HepG2 (cell line): ENCODE data around the gene GNG7. TPM values are rescaled to one million over a fixed set of nuclear protein-coding genes. Genes with fewer than 3 reads are reported as not detected.

Experiments
- GMEB2 ChIP-seq: IDR thresholded peaks from 2 replicates; pipeline ENCODE4 v1.6.1; 2016; ENCODE audit warnings: missing biosample characterization, missing genetic modification reagents, low read depth
- GRHL1 ChIP-seq: sonication (generic); formaldehyde crosslinking; conservative IDR thresholded peaks from 2 replicates; pipeline ENCODE4 v1.8.0; 2022; ENCODE audit warnings: missing genetic modification reagents
- HDAC6 ChIP-seq: fragments of 200-600 bp; sonication (generic); IDR thresholded peaks from 2 replicates; pipeline ENCODE4 v1.7.0; 2017; ENCODE audit warnings: mild to moderate bottlenecking, antibody characterized with exemption, low read length, low read depth
- HNRNPUL1 ChIP-seq: fragments of 200-400 bp; formaldehyde crosslinking; IDR thresholded peaks from 2 replicates; pipeline ENCODE4 v1.6.1; 2017; ENCODE audit warnings: low read depth, mild to moderate bottlenecking, low read length, moderate library complexity
- IRX3 ChIP-seq: sonication (generic); formaldehyde crosslinking; IDR thresholded peaks from 2 replicates; pipeline ENCODE4 v1.8.1; 2023; ENCODE audit warnings: mild to moderate bottlenecking, low read depth, missing genetic modification reagents, borderline replicate concordance
- MAFK ChIP-seq, 2 experiments: IDR thresholded peaks in 1 of 2; conservative IDR thresholded peaks in 1 of 2; 2 replicates each; pipeline ENCODE4 v1.6.1; 2011; ENCODE audit warnings: improper control_type of control experiment in 2 of 2, low read length in 2 of 2
- MED13 ChIP-seq: sonication (generic); formaldehyde crosslinking; IDR thresholded peaks from 2 replicates; pipeline ENCODE4 v1.5.0; 2020; ENCODE audit warnings: missing genetic modification reagents
- NFRKB ChIP-seq: fragments of 450-650 bp; IDR thresholded peaks from 2 replicates; pipeline ENCODE4 v1.6.1; 2017
- NKX3-1 ChIP-seq: sonication (generic); formaldehyde crosslinking; IDR thresholded peaks from 2 replicates; pipeline ENCODE4 v1.5.0; 2020; ENCODE audit warnings: missing genetic modification reagents
- PRPF4 ChIP-seq: fragments of 200-400 bp; formaldehyde crosslinking; IDR thresholded peaks from 2 replicates; pipeline ENCODE4 v1.6.1; 2016; ENCODE audit warnings: low read length, low read depth; ENCODE audit not compliant: poor library complexity, severe bottlenecking
- SRY ChIP-seq: sonication (generic); formaldehyde crosslinking; IDR thresholded peaks from 2 replicates; pipeline ENCODE4 v1.8.0; 2022; ENCODE audit warnings: mild to moderate bottlenecking, missing genetic modification reagents
- U2AF1 ChIP-seq: fragments of 200-400 bp; formaldehyde crosslinking; optimal IDR thresholded peaks from 2 replicates; pipeline ENCODE3; 2017; ENCODE audit warnings: mild to moderate bottlenecking, low read depth, low read length
- ZBTB21 ChIP-seq: sonication (generic); formaldehyde crosslinking; IDR thresholded peaks from 2 replicates; pipeline ENCODE4 v1.4.0; 2020; ENCODE audit warnings: missing genetic modification reagents
- ZNF253 ChIP-seq: sonication (generic); formaldehyde crosslinking; IDR thresholded peaks from 2 replicates; pipeline ENCODE4 v1.8.0; 2022; ENCODE audit warnings: mild to moderate bottlenecking, missing genetic modification reagents, borderline replicate concordance
- ZNF274 ChIP-seq: sonication (generic); formaldehyde crosslinking; IDR thresholded peaks from 2 replicates; pipeline ENCODE4 v1.5.1; 2020; ENCODE audit warnings: mild to moderate bottlenecking, missing genetic modification reagents
- ZNF350 ChIP-seq: sonication (generic); formaldehyde crosslinking; IDR thresholded peaks from 2 replicates; pipeline ENCODE4 v1.4.0; 2020; ENCODE audit warnings: mild to moderate bottlenecking, low read depth, missing genetic modification reagents, borderline replicate concordance
- ZNF414 ChIP-seq: sonication (generic); formaldehyde crosslinking; IDR thresholded peaks from 2 replicates; pipeline ENCODE4 v1.5.0; 2020; ENCODE audit warnings: missing genetic modification reagents
- ZNF569 ChIP-seq: sonication (generic); formaldehyde crosslinking; IDR thresholded peaks from 2 replicates; pipeline ENCODE4 v1.5.0; 2020; ENCODE audit warnings: mild to moderate bottlenecking, missing genetic modification reagents, moderate library complexity, borderline replicate concordance
- ZNF740 ChIP-seq: sonication (generic); formaldehyde crosslinking; IDR thresholded peaks from 2 replicates; pipeline ENCODE4 v1.4.0; 2020; ENCODE audit warnings: missing genetic modification reagents
- ZNF746 ChIP-seq: sonication (generic); formaldehyde crosslinking; IDR thresholded peaks from 2 replicates; pipeline ENCODE4 v1.8.0; 2022; ENCODE audit warnings: mild to moderate bottlenecking, missing genetic modification reagents
- ZNF766 ChIP-seq: sonication (generic); formaldehyde crosslinking; IDR thresholded peaks from 2 replicates; pipeline ENCODE4 v1.5.0; 2020; ENCODE audit warnings: missing genetic modification reagents, borderline replicate concordance
- ZNF773 ChIP-seq: sonication (generic); formaldehyde crosslinking; IDR thresholded peaks from 2 replicates; pipeline ENCODE4 v1.4.0; 2020; ENCODE audit warnings: missing genetic modification reagents, borderline replicate concordance
- ZSCAN25 ChIP-seq: sonication (generic); formaldehyde crosslinking; IDR thresholded peaks from 2 replicates; pipeline ENCODE4 v1.8.0; 2022; ENCODE audit warnings: mild to moderate bottlenecking, missing genetic modification reagents
- polyA plus RNA-seq, 8 experiments: library from polyadenylated mRNA; depleted of rRNA in 3 of 8; stranded (reverse) in 7 of 8; unstranded in 1 of 8; fragments of >200 nt; fragmentation: Illumina TruSeq in 4 of 8; extraction: Trizol in 4 of 8; gene quantifications; 2 replicates each; pipeline versions ENCODE4 v1.2.1 to v1.2.3, GENCODE V29; 2011 to 2016; ENCODE audit warnings: low read depth in 4 of 8, missing spikeins in 1 of 8, mixed read lengths in 1 of 8; ENCODE audit not compliant: insufficient read depth in 1 of 8
- total RNA-seq, 5 experiments: library from RNA; depleted of rRNA; stranded (reverse); fragments of >200 nt; fragmentation: Illumina TruSeq; extraction: Trizol; gene quantifications; 2 replicates each; pipeline ENCODE4 v1.2.3, GENCODE V29; 2016; ENCODE audit warnings: low read depth in 1 of 5

GNG7 gene
- total and polyA plus RNA-seq, 2 of the 13 experiments (the other 11 are each of a cell fraction or from before 2014, with no cell fraction given), result 1.4 to 3.3 TPM

GRCh38 chr19:2540646-2541454 is 161.6 kb downstream of the GNG7 start (continued):
- no peak; the same call in 1 of the 2 replicates for TF ChIP-seq NKX3-1 (CRISPR knock-in tag)
- no peak for TF ChIP-seq ZNF253 (CRISPR knock-in tag)
- no peak for TF ChIP-seq GMEB2 (CRISPR knock-in tag)
- TF ChIP-seq ZBTB21 (CRISPR knock-in tag), result peak; percentile 45; the same call in 1 of the 2 replicates
- TF ChIP-seq ZNF773 (CRISPR knock-in tag), result no peak
- TF ChIP-seq SRY (CRISPR knock-in tag), result no peak
- no peak for TF ChIP-seq ZNF766 (CRISPR knock-in tag)
- no peak for TF ChIP-seq IRX3 (CRISPR knock-in tag)
- peak; percentile 24; the same call in 1 of the 2 replicates for TF ChIP-seq ZNF274
- peak; percentile 63 for TF ChIP-seq U2AF1
- no peak for TF ChIP-seq ZNF414
- peak; percentile 54; the same call in 1 of the 2 replicates for TF ChIP-seq ZNF746
- TF ChIP-seq MAFK (conservative IDR thresholded peaks at IDR 0.05 in 1 of 2, IDR thresholded peaks at IDR 0.05 in 1 of 2; ENCODE audit: low read length in 2 of 2), result no peak
- TF ChIP-seq HDAC6, result no peak
- no peak for TF ChIP-seq GRHL1 (CRISPR knock-in tag)
- no peak for TF ChIP-seq HNRNPUL1
- peak; percentile 71 for TF ChIP-seq ZNF350 (CRISPR knock-in tag)
- TF ChIP-seq ZNF569, result no peak
- TF ChIP-seq MED13 (CRISPR knock-in tag), result no peak
- TF ChIP-seq ZSCAN25 (CRISPR knock-in tag), result no peak; the same call in 1 of the 2 replicates
- no peak for TF ChIP-seq NFRKB
- no peak; the same call in 1 of the 2 replicates for TF ChIP-seq ZNF740 (CRISPR knock-in tag)
- no peak for TF ChIP-seq PRPF4
